Lung (tissue), 12 donors: ENCODE measurements around the gene CIDEB. TPM values are rescaled to one million over a fixed set of nuclear protein-coding genes. Genes with fewer than 3 reads are reported as not detected.
A peak's percentile ranks its signal among the peaks of the same experiment; 100 is the strongest.
"Not testable (repeated sequence)": the region's sequence is repeated elsewhere in the genome, so short reads cannot be mapped to it uniquely, and the experiment has no call there.

Source experiments
- ATAC-seq: fragments of 200-7000 bp; cut with Tn5 transposase; one replicate; pipeline ENCODE4 v1.9.1; 2020; ENCODE audit warnings: moderate number of reproducible peaks; ENCODE audit not compliant: insufficient read depth, low FRiP score
- DNase-seq, 3 donors: peaks; one replicate each; pipeline ENCODE4 v3.0.0-alpha.2; 2013 to 2017
- H3K27ac ChIP-seq, 2 donors: one replicate each; pipeline ENCODE4 v1.5.1; 2013; ENCODE audit warnings: mild to moderate bottlenecking in 2 of 2, moderate library complexity in 2 of 2, control low read depth in 1 of 2, inconsistent platforms in 1 of 2, low read depth in 1 of 2, low read length in 1 of 2
- H3K27me3 ChIP-seq, 3 donors: one replicate each; pipeline ENCODE4 v1.5.1; 2013; ENCODE audit warnings: low read length in 2 of 3; ENCODE audit not compliant: control insufficient read depth in 3 of 3, insufficient read depth in 3 of 3
- H3K36me3 ChIP-seq, 4 donors: one replicate each; pipeline ENCODE4 v1.5.1; 2013; ENCODE audit warnings: low read length in 4 of 4, mild to moderate bottlenecking in 1 of 4, moderate library complexity in 1 of 4; ENCODE audit not compliant: control insufficient read depth in 4 of 4, insufficient read depth in 4 of 4
- H3K4me1 ChIP-seq, 5 donors: one replicate each; pipeline ENCODE4 v1.5.1; 2013; ENCODE audit warnings: low read length in 5 of 5, mild to moderate bottlenecking in 2 of 5, moderate library complexity in 1 of 5; ENCODE audit not compliant: control insufficient read depth in 5 of 5, insufficient read depth in 5 of 5
- H3K4me3 ChIP-seq: one replicate; pipeline ENCODE4 v1.5.1; 2013; ENCODE audit warnings: mild to moderate bottlenecking, control low read depth, moderate library complexity
- H3K9ac ChIP-seq, 2 donors: one replicate each; pipeline ENCODE4 v1.5.1; 2013; ENCODE audit warnings: low read length in 2 of 2, control low read depth in 1 of 2; ENCODE audit not compliant: insufficient read depth in 1 of 2
- H3K9me3 ChIP-seq, 4 donors: one replicate each; pipeline ENCODE4 v1.5.1; 2013; ENCODE audit warnings: low read length in 3 of 4, mild to moderate bottlenecking in 1 of 4, moderate library complexity in 1 of 4; ENCODE audit not compliant: control insufficient read depth in 4 of 4, insufficient read depth in 3 of 4
- WGBS, 2 donors: extraction: QIAGEN DNeasy Blood & Tissue Kit; methylation state at CpG; one replicate each; pipeline ENCODE4 v1.1.7; 2013; 5-methylcytosine and 5-hydroxymethylcytosine counted together
- polyA plus RNA-seq, 2 donors: library from polyadenylated mRNA; stranded (reverse); fragments of 200-250 nt; gene quantifications; one replicate each; pipeline ENCODE4 v1.2.1, GENCODE V29; 2013
- total RNA-seq, 2 donors: library from RNA; depleted of rRNA in 1 of 2; stranded (reverse); fragments of >200 nt in 1 of 2; gene quantifications; one replicate each; pipeline ENCODE4 v1.2.1, GENCODE V29; 2014 to 2021
- TF ChIP-seq, protein P1 (sequence below): IDR thresholded peaks from 2 replicates; pipeline ENCODE4 v1.5.1; 2012; ENCODE audit warnings: mild to moderate bottlenecking; ENCODE audit errors: control extremely low read depth, extremely low read depth
- donor health status: control.
- donor health status: control.
- donor health status: Bipolar disorder and iron deficiency.
- donor health status: healthy.
- donor health status: DM: yes; HTN: yes; CAD: no.

The CIDEB gene
- total and polyA plus RNA-seq, 4 donors = 8.3 to 19.7 (median 14.2) TPM

DNA sequence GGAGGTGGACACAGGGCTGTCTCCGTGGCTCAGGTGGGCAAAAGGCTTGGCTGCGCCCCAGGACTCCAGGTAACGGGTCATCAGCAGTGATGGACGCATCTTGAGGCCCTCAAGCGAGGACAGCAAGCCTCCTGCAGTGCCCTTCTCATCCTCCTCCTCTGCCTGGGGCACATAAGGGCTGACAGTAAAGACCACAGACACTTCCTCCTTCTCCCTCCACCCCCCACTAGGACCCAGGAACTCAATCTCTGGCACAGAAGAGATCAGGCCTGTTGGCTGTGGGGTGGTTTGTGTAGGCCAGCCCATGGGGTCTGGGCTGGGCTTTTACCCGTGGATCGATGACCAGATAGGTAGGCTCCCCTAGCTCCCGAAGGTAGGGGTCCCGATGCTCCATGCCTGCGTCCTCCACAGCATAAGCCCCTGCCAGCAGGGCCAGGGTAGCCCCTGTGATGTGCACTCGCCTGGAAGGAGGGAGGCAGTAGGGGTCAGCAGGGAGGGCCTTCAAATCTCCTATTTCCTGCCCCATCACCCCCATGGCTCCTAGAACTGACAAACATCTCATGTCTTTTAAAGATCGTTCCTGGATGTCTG, 21.4 kb upstream of the CIDEB start:
- TF ChIP-seq, protein P1, sequence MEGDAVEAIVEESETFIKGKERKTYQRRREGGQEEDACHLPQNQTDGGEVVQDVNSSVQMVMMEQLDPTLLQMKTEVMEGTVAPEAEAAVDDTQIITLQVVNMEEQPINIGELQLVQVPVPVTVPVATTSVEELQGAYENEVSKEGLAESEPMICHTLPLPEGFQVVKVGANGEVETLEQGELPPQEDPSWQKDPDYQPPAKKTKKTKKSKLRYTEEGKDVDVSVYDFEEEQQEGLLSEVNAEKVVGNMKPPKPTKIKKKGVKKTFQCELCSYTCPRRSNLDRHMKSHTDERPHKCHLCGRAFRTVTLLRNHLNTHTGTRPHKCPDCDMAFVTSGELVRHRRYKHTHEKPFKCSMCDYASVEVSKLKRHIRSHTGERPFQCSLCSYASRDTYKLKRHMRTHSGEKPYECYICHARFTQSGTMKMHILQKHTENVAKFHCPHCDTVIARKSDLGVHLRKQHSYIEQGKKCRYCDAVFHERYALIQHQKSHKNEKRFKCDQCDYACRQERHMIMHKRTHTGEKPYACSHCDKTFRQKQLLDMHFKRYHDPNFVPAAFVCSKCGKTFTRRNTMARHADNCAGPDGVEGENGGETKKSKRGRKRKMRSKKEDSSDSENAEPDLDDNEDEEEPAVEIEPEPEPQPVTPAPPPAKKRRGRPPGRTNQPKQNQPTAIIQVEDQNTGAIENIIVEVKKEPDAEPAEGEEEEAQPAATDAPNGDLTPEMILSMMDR = no peak
- Histone ChIP-seq H3K4me3 (no peak overlapping the region), H3K27me3 (peaks cover 0 to 19% (median 17%) of the 10 kb centered on the region in 3 donors), H3K27ac (peak overlapping the region in 1 of 2 donors; percentile 34), H3K9ac (no peak overlapping the region), H3K4me1 (peaks cover 0 to 13% (median under 1%) of the 10 kb centered on the region in 5 donors), H3K36me3 (peaks cover 0 to 4% (median 0%) of the 10 kb centered on the region in 4 donors), H3K9me3 (no peaks in the 10 kb centered on the region)
- DNase-seq (no peak), ATAC-seq (no peak)
- 85 to 88% methylated on average over 11 to 12 of the region's 12 CpGs for WGBS, 2 donors

- 4 to 13% methylated on average over 9 of the region's 9 CpGs for WGBS, 2 donors
- not testable (repeated sequence) for H3K27me3 ChIP-seq, H3K27ac ChIP-seq, H3K9me3 ChIP-seq, H3K4me3 ChIP-seq, H3K9ac ChIP-seq, H3K36me3 ChIP-seq, ATAC-seq
- peaks cover 0 to 14% (median 0%) of the 10 kb centered on the region in 5 donors for H3K4me1 ChIP-seq
- TF ChIP-seq, protein P1 = peak; percentile 27
- DNase-seq = peak in 2 of 3 donors; percentile 39 to 42
Measured at GRCh38 chr14:24327914-24328313, 20.1 kb upstream of the CIDEB start.

DNA sequence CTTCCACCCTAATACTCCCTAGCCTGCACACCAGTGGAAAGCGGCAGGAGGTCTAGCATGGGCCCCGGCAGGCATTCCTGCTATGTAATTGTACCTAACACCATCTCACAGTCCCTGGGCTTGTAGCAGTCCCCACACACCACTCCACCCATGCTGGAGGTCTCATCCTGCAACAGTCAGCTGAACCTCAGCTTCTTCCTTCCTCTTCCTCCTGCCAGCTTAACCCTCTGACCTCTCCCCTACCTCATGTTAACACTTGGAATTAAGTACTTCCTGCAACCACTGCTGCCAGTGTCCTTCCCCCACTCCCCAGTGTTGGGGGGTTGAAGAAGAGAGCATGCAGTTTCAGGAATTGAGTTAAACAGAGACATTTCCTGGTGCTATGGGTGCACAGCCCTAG, 19.5 kb upstream of the CIDEB start:
- Histone ChIP-seq H3K4me1 (peaks cover 0 to 14% (median 0%) of the 10 kb centered on the region in 5 donors), H3K27me3 (peaks cover 0 to 5% (median 4%) of the 10 kb centered on the region in 3 donors), H3K9me3 (no peaks in the 10 kb centered on the region), H3K4me3 (no peak overlapping the region), H3K36me3 (peaks cover 0 to 5% (median 0%) of the 10 kb centered on the region in 4 donors), H3K9ac (no peak overlapping the region), H3K27ac (peak overlapping the region in 1 of 2 donors; percentile 5)
- TF ChIP-seq, protein P1 = no peak
- ATAC-seq (no peak), DNase-seq (no peak)
- 72 to 76% methylated on average over 2 of the region's 2 CpGs for WGBS, 2 donors
